ENCODE results near the gene C19orf25. TPM values are rescaled to one million over a fixed set of nuclear protein-coding genes. Genes with fewer than 3 reads are reported as not detected.

Gene C19orf25
- total and polyA plus RNA-seq, 2 donors (not counting 1 experiment from before 2014, with no cell fraction given): 11.2 to 24.8 TPM

GRCh38 chr19:1471010-1471514 lies 8.0 kb downstream of the C19orf25 start:
- Histone ChIP-seq H4K20me1 (ENCODE audit: control insufficient read depth, extremely low read depth, insufficient read depth, low read length) (no peaks in the 10 kb centered on the region), H3K9ac (ENCODE audit: insufficient read depth, low read length) (no peak overlapping the region), H3K4me2 (ENCODE audit: extremely low read depth, insufficient read depth, low read length) (peak overlapping the region; percentile 48), H3K36me3 (ENCODE audit: control insufficient read depth, insufficient read depth, low read length) (no peaks in the 10 kb centered on the region), H3K27me3 (ENCODE audit: control insufficient read depth, insufficient read depth, low read length) (peaks cover 50% of the 10 kb centered on the region), H2AFZ (ENCODE audit: low read length) (no peak overlapping the region), H3K9me3 (ENCODE audit: control insufficient read depth, insufficient read depth, low read depth, low read length) (no peaks in the 10 kb centered on the region), H3K4me1 (ENCODE audit: control insufficient read depth, extremely low read depth, insufficient read depth, low read length) (peaks cover 3% of the 10 kb centered on the region), H3K4me3 (replicated peaks in 1 of 4; ENCODE audit: control extremely low read depth in 1 of 4, insufficient read depth in 1 of 4, low read depth in 3 of 4, low read length in 4 of 4) (no peak overlapping the region), H3K79me2 (ENCODE audit: control insufficient read depth, insufficient read depth, low read length) (no peaks in the 10 kb centered on the region), H3K27ac (ENCODE audit: insufficient read depth, low read length) (no peak overlapping the region)
- no peak for DNase-seq (ENCODE audit: low read depth in 2 of 2)
- peak; percentile 25 for TF ChIP-seq EZH2 (IDR thresholded peaks at IDR 0.05; ENCODE audit: low read length, missing control alignments)
- no peak for TF ChIP-seq CTCF (conservative IDR thresholded peaks at IDR 0.05 in 1 of 2, IDR thresholded peaks at IDR 0.05 in 1 of 2; ENCODE audit: low read depth in 1 of 2, low read length in 2 of 2)

- DNase-seq (ENCODE audit: low read depth in 2 of 2): no peak
- Histone ChIP-seq H3K27ac (ENCODE audit: insufficient read depth, low read length) (no peak overlapping the region), H2AFZ (ENCODE audit: low read length) (no peak overlapping the region), H3K36me3 (ENCODE audit: control insufficient read depth, insufficient read depth, low read length) (no peaks in the 10 kb centered on the region), H4K20me1 (ENCODE audit: control insufficient read depth, extremely low read depth, insufficient read depth, low read length) (no peaks in the 10 kb centered on the region), H3K27me3 (ENCODE audit: control insufficient read depth, insufficient read depth, low read length) (peaks cover 50% of the 10 kb centered on the region), H3K4me2 (ENCODE audit: extremely low read depth, insufficient read depth, low read length) (peak overlapping the region; percentile 48), H3K4me3 (replicated peaks in 1 of 4; ENCODE audit: control extremely low read depth in 1 of 4, insufficient read depth in 1 of 4, low read depth in 3 of 4, low read length in 4 of 4) (peak overlapping the region in 1 of 4 experiments; percentile 47), H3K79me2 (ENCODE audit: control insufficient read depth, insufficient read depth, low read length) (no peaks in the 10 kb centered on the region), H3K9ac (ENCODE audit: insufficient read depth, low read length) (no peak overlapping the region), H3K4me1 (ENCODE audit: control insufficient read depth, extremely low read depth, insufficient read depth, low read length) (peaks cover 3% of the 10 kb centered on the region), H3K9me3 (ENCODE audit: control insufficient read depth, insufficient read depth, low read depth, low read length) (no peaks in the 10 kb centered on the region)
- peak; percentile 68 for TF ChIP-seq EZH2 (IDR thresholded peaks at IDR 0.05; ENCODE audit: low read length, missing control alignments)
- TF ChIP-seq CTCF (conservative IDR thresholded peaks at IDR 0.05 in 1 of 2, IDR thresholded peaks at IDR 0.05 in 1 of 2; ENCODE audit: low read depth in 1 of 2, low read length in 2 of 2): no peak
Measured at GRCh38 chr19:1470305-1471009, 8.6 kb downstream of the C19orf25 start.

- no peaks in the 10 kb centered on the region for H3K9me3 ChIP-seq (ENCODE audit: control insufficient read depth, insufficient read depth, low read depth, low read length)
- no peak for TF ChIP-seq CTCF (conservative IDR thresholded peaks at IDR 0.05 in 1 of 2, IDR thresholded peaks at IDR 0.05 in 1 of 2; ENCODE audit: low read depth in 1 of 2, low read length in 2 of 2)
- peak; percentile 89 for TF ChIP-seq EZH2 (IDR thresholded peaks at IDR 0.05; ENCODE audit: low read length, missing control alignments)
- no peak for DNase-seq (ENCODE audit: low read depth in 2 of 2)
- H3K36me3 ChIP-seq (ENCODE audit: control insufficient read depth, insufficient read depth, low read length): no peaks in the 10 kb centered on the region
- peaks cover 3% of the 10 kb centered on the region for H3K4me1 ChIP-seq (ENCODE audit: control insufficient read depth, extremely low read depth, insufficient read depth, low read length)
- H2AFZ ChIP-seq (ENCODE audit: low read length): no peak overlapping the region
- no peak overlapping the region for H3K9ac ChIP-seq (ENCODE audit: insufficient read depth, low read length)
- peaks cover 50% of the 10 kb centered on the region for H3K27me3 ChIP-seq (ENCODE audit: control insufficient read depth, insufficient read depth, low read length)
- H3K4me3 ChIP-seq (replicated peaks in 1 of 4; ENCODE audit: control extremely low read depth in 1 of 4, insufficient read depth in 1 of 4, low read depth in 3 of 4, low read length in 4 of 4): peak overlapping the region in 1 of 4 experiments; percentile 47
- H3K79me2 ChIP-seq (ENCODE audit: control insufficient read depth, insufficient read depth, low read length): no peaks in the 10 kb centered on the region
- no peaks in the 10 kb centered on the region for H4K20me1 ChIP-seq (ENCODE audit: control insufficient read depth, extremely low read depth, insufficient read depth, low read length)
- H3K27ac ChIP-seq (ENCODE audit: insufficient read depth, low read length): no peak overlapping the region
- peak overlapping the region; percentile 44 for H3K4me2 ChIP-seq (ENCODE audit: extremely low read depth, insufficient read depth, low read length)
Measured at GRCh38 chr19:1470055-1470304, 9.0 kb downstream of the C19orf25 start.
